Neural progenitor cell (in vitro differentiated cells): ENCODE results near the gene TASOR2. TPM values are rescaled to one million over a fixed set of nuclear protein-coding genes. Genes with fewer than 3 reads are reported as not detected.

Experiments
- DNase-seq: peaks from one replicate; pipeline ENCODE4 v3.0.0-alpha.2; 2016; ENCODE audit warnings: low spot score
- H2AFZ ChIP-seq: fragments of 200-600 bp; sonication (generic); replicated peaks from 2 replicates; pipeline ENCODE4 v1.6.1; 2016; ENCODE audit warnings: antibody characterized with exemption
- H3F3A ChIP-seq: fragments of 200-600 bp; sonication (generic); 2 replicates; pipeline ENCODE4 v1.6.1; 2016; ENCODE audit warnings: antibody characterized with exemption, low read depth
- H3K27ac ChIP-seq: fragments of 200-600 bp; sonication (generic); 2 replicates; pipeline ENCODE4 v1.5.1; 2016; ENCODE audit warnings: mild to moderate bottlenecking
- H3K27me3 ChIP-seq: fragments of 200-600 bp; sonication (generic); 2 replicates; pipeline ENCODE4 v1.6.1; 2016; ENCODE audit warnings: mild to moderate bottlenecking, moderate library complexity
- H3K36me3 ChIP-seq: fragments of 200-600 bp; sonication (generic); 2 replicates; pipeline ENCODE4 v1.5.1; 2016
- H3K4me1 ChIP-seq: fragments of 200-600 bp; sonication (generic); 2 replicates; pipeline ENCODE4 v1.6.1; 2016; ENCODE audit warnings: mixed run types
- H3K4me2 ChIP-seq: fragments of 200-600 bp; sonication (generic); 2 replicates; pipeline ENCODE4 v1.6.1; 2016
- H3K4me3 ChIP-seq: fragments of 200-600 bp; sonication (generic); 2 replicates; pipeline ENCODE4 v1.5.1; 2016
- H3K79me2 ChIP-seq: fragments of 200-600 bp; sonication (generic); 2 replicates; pipeline ENCODE4 v1.6.1; 2016; ENCODE audit warnings: low read depth
- H3K9ac ChIP-seq: fragments of 200-600 bp; sonication (generic); 2 replicates; pipeline ENCODE4 v1.6.1; 2016
- H3K9me3 ChIP-seq: fragments of 200-600 bp; sonication (generic); 2 replicates; pipeline ENCODE4 v1.5.1; 2016; ENCODE audit warnings: low read depth
- H4K20me1 ChIP-seq: fragments of 200-600 bp; sonication (generic); 2 replicates; pipeline ENCODE4 v1.6.1; 2016; ENCODE audit warnings: low read depth
- H3K27ac Mint-ChIP-seq: 3 replicates; pipeline ENCODE4 v1.8.0; 2021; ENCODE audit warnings: mixed read lengths
- H3K27me3 Mint-ChIP-seq: 2 replicates; pipeline ENCODE4 v1.8.0; 2022; ENCODE audit warnings: low read depth, mild to moderate bottlenecking, inconsistent platforms, moderate library complexity, mixed read lengths; ENCODE audit not compliant: insufficient read depth
- H3K36me3 Mint-ChIP-seq: 3 replicates; pipeline ENCODE4 v1.8.0; 2021; ENCODE audit warnings: mixed read lengths
- H3K4me1 Mint-ChIP-seq: 3 replicates; pipeline ENCODE4 v1.8.0; 2021; ENCODE audit warnings: mixed read lengths
- H3K4me3 Mint-ChIP-seq: 3 replicates; pipeline ENCODE4 v1.8.0; 2021; ENCODE audit warnings: mild to moderate bottlenecking, moderate library complexity, mixed read lengths
- H3K9me3 Mint-ChIP-seq: 3 replicates; pipeline ENCODE4 v1.8.0; 2020; ENCODE audit warnings: mixed read lengths
- CTCF ChIP-seq: fragments of 200-600 bp; sonication (generic); IDR thresholded peaks from 2 replicates; pipeline ENCODE4 v1.5.1; 2017; ENCODE audit warnings: antibody characterized with exemption, mild to moderate bottlenecking
- EZH2 ChIP-seq: fragments of 200-600 bp; sonication (generic); IDR thresholded peaks from 2 replicates; pipeline ENCODE4 v1.6.1; 2017; ENCODE audit warnings: antibody characterized with exemption, mild to moderate bottlenecking, moderate library complexity
- EZH2phosphoT487 ChIP-seq: fragments of 200-600 bp; sonication (generic); IDR thresholded peaks from 2 replicates; pipeline ENCODE4 v1.6.1; 2017; ENCODE audit warnings: antibody characterized with exemption
- total RNA-seq: library from RNA; depleted of rRNA; stranded (reverse); fragments of >200 nt; gene quantifications from 2 replicates; pipeline ENCODE4 v1.2.3, GENCODE V29; 2015; ENCODE audit warnings: low replicate concordance

The TASOR2 gene
- total RNA-seq, 1 donor from 2014 or later = 32.7 TPM

GRCh38 chr10:5650664-5651387, 33.8 kb upstream of the TASOR2 start:
- Histone ChIP-seq H3K27me3 (no peaks in the 10 kb centered on the region), H3K4me2 (no peak overlapping the region), H2AFZ (no peak overlapping the region), H3K27ac (no peak overlapping the region), H3K36me3 (no peaks in the 10 kb centered on the region), H4K20me1 (no peaks in the 10 kb centered on the region), H3K4me1 (no peaks in the 10 kb centered on the region), H3K79me2 (no peaks in the 10 kb centered on the region), H3K4me3 (no peak overlapping the region), H3F3A (no peaks in the 10 kb centered on the region), H3K9ac (no peak overlapping the region), H3K9me3 (no peaks in the 10 kb centered on the region)
- H3K27ac Mint-ChIP-seq = no peak overlapping the region
- DNase-seq = no peak
- H3K4me3 Mint-ChIP-seq = peak overlapping the region; percentile 35
- peaks cover 8% of the 10 kb centered on the region for H3K36me3 Mint-ChIP-seq
- no peaks in the 10 kb centered on the region for H3K9me3 Mint-ChIP-seq
- TF ChIP-seq CTCF = no peak
- TF ChIP-seq EZH2 = no peak
- TF ChIP-seq EZH2phosphoT487 = no peak
- peaks cover 13% of the 10 kb centered on the region for H3K4me1 Mint-ChIP-seq
- H3K27me3 Mint-ChIP-seq = peaks cover 2% of the 10 kb centered on the region

GRCh38 chr10:5651388-5651764, 33.3 kb upstream of the TASOR2 start:
- H3K27ac Mint-ChIP-seq = no peak overlapping the region

GRCh38 chr10:5652746-5653145, 31.9 kb upstream of the TASOR2 start:
- H3K36me3 ChIP-seq = no peaks in the 10 kb centered on the region
- no peaks in the 10 kb centered on the region for H3K9me3 ChIP-seq
- H3K79me2 ChIP-seq = peaks cover 11% of the 10 kb centered on the region
- H3K9ac ChIP-seq = no peak overlapping the region
- H3K4me1 ChIP-seq = no peaks in the 10 kb centered on the region
- no peak overlapping the region for H3K27ac ChIP-seq
- no peak overlapping the region for H3K4me2 ChIP-seq
- H2AFZ ChIP-seq = no peak overlapping the region
- Mint-ChIP-seq H3K4me1 (peaks cover 3% of the 10 kb centered on the region), H3K36me3 (peaks cover 7% of the 10 kb centered on the region), H3K27ac (no peak overlapping the region), H3K9me3 (no peaks in the 10 kb centered on the region), H3K27me3 (peaks cover 2% of the 10 kb centered on the region), H3K4me3 (no peak overlapping the region)
- no peaks in the 10 kb centered on the region for H4K20me1 ChIP-seq
- DNase-seq = no peak
- no peaks in the 10 kb centered on the region for H3K27me3 ChIP-seq
- TF ChIP-seq EZH2phosphoT487 = no peak
- TF ChIP-seq CTCF = no peak
- no peak for TF ChIP-seq EZH2
- no peak overlapping the region for H3K4me3 ChIP-seq
- no peaks in the 10 kb centered on the region for H3F3A ChIP-seq

More at GRCh38 chr10:5651388-5651764, 33.3 kb upstream of the TASOR2 start:
- Histone ChIP-seq H3K9ac (no peak overlapping the region), H3K36me3 (no peaks in the 10 kb centered on the region), H2AFZ (no peak overlapping the region), H3K4me2 (no peak overlapping the region), H3F3A (no peaks in the 10 kb centered on the region), H3K4me3 (no peak overlapping the region), H3K79me2 (no peaks in the 10 kb centered on the region), H3K27ac (no peak overlapping the region), H3K9me3 (no peaks in the 10 kb centered on the region), H3K4me1 (no peaks in the 10 kb centered on the region), H3K27me3 (no peaks in the 10 kb centered on the region), H4K20me1 (no peaks in the 10 kb centered on the region)
- TF ChIP-seq CTCF (no peak), EZH2 (no peak), EZH2phosphoT487 (no peak)
- Mint-ChIP-seq H3K9me3 (no peaks in the 10 kb centered on the region), H3K4me3 (no peak overlapping the region), H3K27me3 (peaks cover 2% of the 10 kb centered on the region), H3K36me3 (peaks cover 8% of the 10 kb centered on the region), H3K4me1 (peaks cover 9% of the 10 kb centered on the region)
- DNase-seq = no peak
